Measurements from ENCODE around the gene HAGHL.

HAGHL gene

DNA sequence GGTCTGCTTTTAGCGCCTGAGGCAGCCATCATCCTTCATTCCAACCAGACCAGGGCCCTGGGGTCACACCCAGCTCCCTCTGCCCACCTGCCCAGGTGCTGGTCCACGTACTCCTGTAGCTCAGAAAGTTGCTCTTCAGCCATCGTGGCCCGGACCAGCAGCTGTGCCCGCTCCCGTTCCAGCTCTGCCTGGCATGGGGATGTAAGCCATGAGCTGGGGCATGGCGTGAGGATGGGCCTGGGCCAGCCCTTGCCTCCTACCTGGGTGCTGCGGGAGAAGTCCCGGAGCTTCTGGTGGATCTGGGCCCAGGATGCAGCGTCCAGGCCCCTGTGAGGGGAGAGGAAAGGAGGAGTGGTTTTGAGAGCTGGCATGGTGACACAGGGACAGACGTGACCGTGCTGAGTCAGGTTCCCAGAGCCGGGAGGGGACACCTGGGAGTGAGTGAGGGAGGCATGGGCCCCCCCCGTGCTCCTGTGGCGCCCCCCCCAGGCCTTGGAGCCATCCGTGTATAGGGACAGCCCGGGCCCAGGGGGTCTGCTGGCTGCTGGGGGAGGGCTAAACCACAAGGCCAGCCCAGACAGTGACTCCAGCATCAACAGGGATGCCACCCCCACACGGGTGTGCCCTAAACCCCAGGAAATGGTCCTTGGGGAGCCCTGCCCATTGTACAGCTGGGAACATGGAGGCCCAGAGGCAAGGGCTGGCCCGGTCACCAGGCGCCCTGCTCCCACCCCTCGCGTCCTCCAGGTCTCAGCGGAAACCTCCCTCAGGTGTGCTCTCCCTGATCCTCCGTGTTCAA, 3.9 kb upstream of the HAGHL start:
- DNase-seq = no peak

DNA sequence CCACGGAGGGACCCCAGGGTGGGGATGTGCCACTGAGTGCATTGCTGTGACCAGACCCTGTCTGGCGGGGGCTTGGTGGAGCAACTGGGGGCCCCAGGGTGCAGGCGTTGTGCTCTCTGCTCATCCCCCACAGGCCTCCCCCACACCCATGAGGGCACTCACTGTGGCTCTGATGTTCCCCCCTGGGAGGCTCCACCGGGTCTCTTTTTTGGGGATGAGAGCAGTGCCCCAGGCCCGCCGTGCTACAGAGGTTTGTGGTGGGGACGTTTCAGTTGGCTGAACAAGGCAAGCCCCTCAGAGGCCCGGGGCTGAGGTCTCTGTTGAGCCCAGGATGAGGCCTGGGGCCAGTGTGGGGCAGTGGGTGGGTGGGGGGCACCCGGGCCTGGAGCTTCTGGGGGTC, 3.2 kb upstream of the HAGHL start:
- DNase-seq = no peak

- DNase-seq = no peak
These were observed 2.5 kb upstream of the HAGHL start for GRCh38 chr16:724188-725040.

- no peak for DNase-seq
These were observed 1.9 kb upstream of the HAGHL start for GRCh38 chr16:725041-725376.

DNA sequence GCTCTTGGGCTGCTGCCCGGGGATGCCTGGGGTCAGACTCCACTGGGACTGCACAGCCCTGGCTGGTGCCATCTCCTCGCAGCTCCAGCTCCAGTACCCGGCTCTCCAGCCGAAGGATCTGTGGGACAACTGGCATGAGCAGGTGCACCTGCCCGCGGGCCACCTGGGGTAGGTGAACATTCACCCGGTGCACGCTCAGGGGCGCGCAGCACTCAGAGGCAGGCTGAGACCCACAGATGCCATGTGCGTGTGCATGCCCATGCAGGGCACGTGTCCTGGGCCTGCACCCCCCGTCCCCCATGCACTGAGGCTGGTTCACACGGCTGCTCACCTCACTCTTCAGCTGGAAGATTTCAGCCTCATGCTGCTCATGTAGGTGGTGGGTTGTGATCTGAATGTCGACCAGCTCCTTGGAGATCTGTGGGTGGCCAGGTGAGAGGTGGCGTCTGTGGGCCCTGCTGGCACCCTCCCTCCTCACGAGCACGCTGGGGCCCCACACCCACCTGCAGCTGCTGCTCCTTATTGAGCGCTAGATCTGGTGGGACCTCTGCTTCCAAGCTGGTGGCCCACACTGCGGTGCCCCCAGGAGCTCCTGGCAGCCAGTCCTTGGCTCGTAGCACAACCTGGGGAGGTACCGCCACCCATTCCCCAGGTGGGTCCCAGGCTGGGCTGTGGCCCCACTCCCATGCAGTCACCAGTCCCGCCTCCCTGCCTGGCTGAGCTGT, 1.3 kb upstream of the HAGHL start:
- DNase-seq = no peak

- no peak for DNase-seq
These were observed 793 bp upstream of the HAGHL start for GRCh38 chr16:726188-726437.

DNA sequence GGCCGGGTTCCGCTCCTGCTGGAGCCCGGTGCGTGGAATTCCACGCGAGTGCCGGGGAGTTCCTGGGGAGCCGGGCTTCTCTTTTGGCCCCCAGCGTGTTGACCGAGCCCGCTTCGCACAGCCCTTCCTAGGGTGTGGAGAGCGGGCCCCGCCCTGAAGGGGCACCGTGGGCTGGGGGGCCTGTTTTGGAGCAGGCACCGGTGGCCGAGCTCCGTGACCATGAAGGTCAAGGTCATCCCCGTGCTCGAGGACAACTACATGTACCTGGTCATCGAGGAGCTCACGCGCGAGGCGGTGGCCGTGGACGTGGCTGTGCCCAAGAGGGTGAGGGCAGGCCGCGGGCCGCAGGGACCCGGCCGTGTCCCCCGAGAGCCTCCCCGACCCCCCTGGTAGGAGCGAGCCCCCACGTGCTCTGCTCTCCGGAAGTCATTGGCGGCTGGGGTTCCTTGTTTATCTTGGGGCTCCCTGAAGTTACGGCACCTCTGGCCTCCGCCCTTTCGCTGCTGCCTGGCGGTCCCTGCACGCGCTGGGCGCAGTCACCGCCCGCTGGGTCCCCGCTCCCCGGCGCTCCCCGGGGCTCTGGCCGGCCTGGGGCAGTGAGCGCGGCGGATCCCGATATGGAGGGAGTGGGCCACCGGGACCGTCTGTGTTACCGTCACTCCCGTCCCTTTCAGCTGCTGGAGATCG, 528 bp downstream of the HAGHL start:
- no peak for DNase-seq

GRCh38 chr16:728131-728889, 1.4 kb downstream of the HAGHL start:
- no peak for DNase-seq

DNA sequence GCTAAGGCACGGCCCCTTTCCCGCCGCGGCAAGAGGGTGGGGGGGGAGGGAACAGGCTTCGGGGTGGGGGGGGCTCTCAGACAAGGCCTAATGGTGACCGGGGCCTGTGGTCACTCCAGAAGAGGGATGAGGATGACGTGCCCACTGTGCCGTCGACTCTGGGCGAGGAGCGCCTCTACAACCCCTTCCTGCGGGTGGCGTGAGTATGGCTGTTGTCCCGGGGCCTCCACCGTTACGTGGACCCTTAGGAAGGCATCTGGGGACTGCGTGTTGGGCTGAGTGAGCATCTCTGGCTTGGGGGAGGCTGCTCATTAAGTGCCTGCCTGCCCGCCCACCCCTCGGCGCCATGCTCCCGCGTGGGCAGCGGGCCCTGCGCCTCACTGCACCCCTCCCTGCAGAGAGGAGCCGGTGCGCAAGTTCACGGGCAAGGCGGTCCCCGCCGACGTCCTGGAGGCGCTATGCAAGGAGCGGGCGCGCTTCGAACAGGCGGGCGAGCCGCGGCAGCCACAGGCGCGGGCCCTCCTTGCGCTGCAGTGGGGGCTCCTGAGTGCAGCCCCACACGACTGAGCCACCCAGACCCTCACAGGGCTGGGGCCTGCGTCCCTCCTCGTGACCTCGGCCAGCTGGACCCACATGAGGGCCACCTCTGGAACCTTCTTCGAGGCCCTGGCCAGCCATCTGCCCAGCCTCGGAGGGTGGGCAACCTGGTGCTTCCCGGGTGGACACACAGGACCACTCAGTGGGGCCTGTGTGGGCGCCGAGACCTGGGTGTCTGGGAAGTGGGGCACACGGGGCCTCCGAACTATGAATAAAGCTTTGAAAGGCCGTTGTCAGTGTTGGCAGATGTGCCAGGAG, 2.2 kb downstream of the HAGHL start:
- no peak for DNase-seq

DNA sequence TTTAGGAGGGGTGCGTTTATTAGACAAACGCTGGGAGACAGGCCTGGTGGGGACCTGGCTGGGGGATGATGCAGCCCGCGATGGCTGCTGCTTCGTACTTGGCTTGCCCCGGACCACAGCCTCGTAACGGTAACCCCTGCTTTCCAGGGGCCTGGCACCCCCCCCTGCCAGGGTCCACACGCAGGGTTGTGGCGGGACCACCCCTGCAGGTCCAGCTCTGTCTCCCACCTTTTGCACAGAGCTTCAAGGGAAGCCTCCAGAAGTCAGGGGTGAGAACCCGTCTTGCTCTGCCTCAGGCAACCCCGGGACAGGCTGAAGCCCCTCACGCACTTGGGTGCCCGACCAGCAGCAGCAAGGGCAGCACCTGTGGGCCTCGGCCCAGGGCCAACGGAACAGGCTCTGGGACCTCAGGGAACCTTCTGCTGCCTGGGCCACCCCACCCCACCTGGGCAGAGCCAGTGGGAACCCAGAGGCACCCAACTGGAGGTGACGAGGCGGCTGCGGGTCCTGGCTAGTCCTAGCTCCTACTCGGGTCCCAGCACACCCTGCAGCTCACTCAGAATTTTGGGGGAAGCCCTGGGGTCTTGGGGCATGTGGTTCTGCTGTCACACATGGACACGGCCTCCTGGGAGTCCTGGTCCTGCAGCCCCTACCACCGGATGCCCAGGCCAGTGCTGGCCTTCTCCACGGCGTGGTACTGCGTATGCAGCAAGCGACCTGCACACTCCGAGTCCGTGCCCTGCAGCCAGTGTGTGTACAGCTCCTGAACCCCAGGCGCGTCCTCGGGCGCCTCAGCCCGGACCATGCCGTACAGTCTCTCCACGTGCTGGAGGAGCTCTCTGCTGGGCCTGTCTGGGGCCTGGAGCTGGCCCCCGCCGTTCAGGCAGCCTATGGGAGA, 3.1 kb downstream of the HAGHL start:
- no peak for DNase-seq

DNA sequence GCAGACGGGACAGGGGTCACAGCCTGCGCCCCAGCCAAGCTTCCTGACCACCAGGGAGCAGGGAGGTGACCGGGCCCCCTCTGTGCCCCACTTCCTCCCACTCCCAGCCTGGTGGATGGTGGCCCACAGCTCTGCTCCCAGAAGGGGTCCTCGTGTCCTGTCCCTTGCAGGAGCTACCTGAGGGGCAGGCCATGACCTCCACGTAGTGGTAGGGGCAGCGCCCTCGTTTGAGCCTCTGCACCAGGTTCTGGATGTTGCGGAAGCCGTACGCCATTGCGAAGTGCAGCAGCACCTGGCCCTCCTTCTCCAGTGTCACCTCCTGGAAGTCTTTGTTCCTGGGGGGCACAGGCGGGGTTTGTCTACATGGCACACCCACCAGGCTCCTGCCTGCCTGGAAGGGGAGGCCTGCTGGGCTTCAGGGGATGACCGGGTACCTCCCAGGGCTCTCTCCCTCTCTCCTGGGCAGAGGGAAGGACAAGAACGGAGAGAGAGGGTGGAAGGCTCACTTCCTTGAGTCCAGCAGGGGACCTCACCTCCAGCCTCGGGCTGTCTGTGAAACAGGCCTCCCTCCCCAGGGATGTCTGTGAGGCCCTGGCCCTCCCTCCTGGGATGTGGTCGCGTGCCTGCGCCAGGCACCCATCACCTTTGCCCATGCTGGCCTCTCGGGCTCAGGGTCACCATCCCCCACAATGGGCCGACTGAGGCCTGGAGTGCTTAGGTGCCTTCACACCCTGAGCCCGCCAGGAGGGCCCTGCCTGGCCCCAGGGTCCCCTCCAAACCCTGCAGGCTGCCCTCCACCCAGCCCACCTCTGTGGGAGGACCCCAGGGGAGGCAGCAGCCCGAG, 4.0 kb downstream of the HAGHL start:
- DNase-seq = no peak

GRCh38 chr16:732332-732731, 5.4 kb downstream of the HAGHL start:
- DNase-seq = no peak

GRCh38 chr16:732936-733335, 6.0 kb downstream of the HAGHL start:
- no peak for DNase-seq

DNA sequence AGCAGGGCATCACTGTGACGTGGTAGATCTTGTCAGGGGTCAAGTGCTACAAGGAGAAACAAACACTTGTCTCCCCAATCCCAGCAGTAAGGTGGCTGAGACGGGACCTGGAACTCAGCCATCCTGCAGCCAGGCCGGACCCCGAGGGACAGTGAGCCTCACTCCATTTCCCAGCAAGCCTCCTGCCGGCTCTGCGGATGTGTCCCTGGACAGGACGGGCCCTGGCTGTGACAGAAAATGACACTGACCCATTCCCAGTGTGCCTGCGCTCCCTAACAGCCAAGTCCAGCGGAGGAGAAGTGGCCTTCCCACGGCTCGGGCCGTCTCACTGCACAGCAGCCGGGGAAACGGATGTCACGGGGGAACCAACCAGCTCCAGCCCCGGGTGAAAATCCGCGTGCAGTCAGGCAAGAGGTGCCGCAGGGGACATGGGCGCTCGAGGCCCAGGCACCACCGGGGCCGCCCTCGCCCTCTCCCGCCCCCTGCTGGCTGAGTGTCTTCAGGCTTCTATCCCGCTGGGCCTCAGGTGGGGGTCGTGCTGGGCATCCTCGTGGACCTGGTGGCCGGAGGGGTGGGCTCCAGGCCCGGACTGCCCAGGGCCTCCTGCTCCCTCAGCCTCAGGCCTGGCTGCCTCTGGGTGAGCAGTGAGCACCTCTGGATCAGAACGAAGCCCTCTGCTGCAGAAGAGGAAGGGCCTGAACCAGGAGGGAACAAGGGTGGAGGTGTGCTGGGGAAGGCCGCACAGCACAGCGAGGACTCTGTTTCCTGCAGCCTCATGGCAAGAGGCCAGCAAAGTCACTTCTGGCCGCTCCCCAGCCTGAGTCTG, 6.7 kb downstream of the HAGHL start:
- DNase-seq = no peak

DNA sequence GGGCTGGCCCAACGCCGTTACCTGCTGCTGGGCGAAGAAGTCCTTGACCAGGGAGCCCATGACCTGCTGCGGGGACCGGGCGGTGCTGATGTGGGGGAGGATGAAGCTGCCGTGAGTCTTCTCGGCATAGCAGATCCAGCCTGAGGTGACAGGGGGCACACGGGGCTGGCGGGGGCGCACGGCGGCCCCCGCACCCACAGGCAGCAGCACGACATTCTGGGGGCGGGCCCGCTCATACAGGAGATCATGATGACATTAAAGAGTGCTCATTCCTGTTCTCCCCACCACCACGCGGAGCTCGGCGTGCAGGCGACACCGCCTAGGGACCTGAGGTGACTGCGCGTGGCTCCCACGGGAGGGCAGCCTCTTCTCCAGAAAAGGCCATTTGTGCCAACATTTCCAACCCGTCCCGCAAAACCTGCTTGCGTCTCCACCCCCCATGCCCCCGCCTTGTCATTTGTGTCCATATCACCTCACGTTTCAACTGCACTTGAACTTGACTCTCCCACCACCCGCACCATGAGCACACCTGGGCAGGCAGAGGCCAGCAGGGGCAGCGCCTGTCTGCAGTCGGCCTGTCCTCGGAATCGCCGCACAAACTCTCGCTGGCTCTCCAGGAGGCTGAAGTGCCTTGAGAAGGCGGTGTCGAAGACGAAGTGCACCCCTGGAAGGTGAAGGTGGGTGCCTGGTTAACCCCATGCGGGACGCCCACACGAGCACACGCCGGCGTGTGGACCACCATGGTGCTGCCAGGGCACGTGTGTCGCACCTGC, 7.5 kb downstream of the HAGHL start:
- DNase-seq = no peak

- DNase-seq = no peak
These were observed 8.3 kb downstream of the HAGHL start for GRCh38 chr16:734981-735881.

DNA sequence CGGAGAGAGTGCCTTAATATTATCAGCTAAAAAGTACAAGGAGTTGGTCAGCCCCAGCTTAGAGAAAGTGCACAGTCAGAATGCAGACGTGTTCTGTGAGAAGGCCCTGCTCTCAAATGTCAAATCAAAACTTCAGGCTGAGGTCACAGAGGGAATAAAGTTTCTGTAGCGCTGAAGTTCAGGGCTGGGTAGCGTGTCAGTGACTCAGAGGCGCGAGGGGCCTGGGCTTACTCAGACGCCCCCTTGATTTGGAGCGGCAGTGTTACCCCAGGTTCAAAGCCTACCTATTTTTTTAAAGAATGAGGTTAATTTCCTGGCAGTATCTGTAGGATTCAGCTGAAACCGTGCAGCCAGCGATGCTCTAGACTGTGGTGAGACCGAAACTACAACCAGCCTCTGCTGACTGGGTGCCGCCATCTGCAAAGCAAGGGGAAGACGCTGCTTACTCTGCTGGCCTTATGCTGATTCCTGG, 9.1 kb downstream of the HAGHL start:
- no peak for DNase-seq
